CD4-positive, alpha-beta memory T cell (primary cell): ENCODE measurements around the gene GDI1. TPM values are rescaled to one million over a fixed set of nuclear protein-coding genes. Genes with fewer than 3 reads are reported as not detected.

Experiments used
- CTCF ChIA-PET: fragments of 350-600 bp; sonication (Branson Sonifier 250); formaldehyde crosslinking; loops from one replicate; lab custom pipeline; 2021; ENCODE audit warnings: inconsistent platforms; ENCODE audit not compliant: partially characterized antibody; lab: Charles Lee
- POLR2A ChIA-PET: fragments of 350-600 bp; sonication (Branson Sonifier 250); formaldehyde crosslinking; loops from one replicate; lab custom pipeline; 2021; ENCODE audit not compliant: partially characterized antibody; lab: Charles Lee
- DNase-seq, 5 donors: peaks; one replicate each; pipeline versions ENCODE4 v3.0.0 to v3.0.0-alpha.2; 2020 to 2022; ENCODE audit warnings: mixed read lengths in 1 of 5
- H3K27ac ChIP-seq: one replicate; pipeline ENCODE4 v1.7.0; 2013; ENCODE audit warnings: low read depth, low read length
- H3K27me3 ChIP-seq: 2 replicates; pipeline ENCODE4 v1.7.0; 2013; ENCODE audit warnings: mild to moderate bottlenecking, low read length, moderate library complexity; ENCODE audit not compliant: insufficient read depth
- H3K36me3 ChIP-seq: 2 replicates; pipeline ENCODE4 v1.7.0; 2013; ENCODE audit warnings: mild to moderate bottlenecking, low read length, moderate library complexity; ENCODE audit not compliant: insufficient read depth
- H3K4me1 ChIP-seq: 2 replicates; pipeline ENCODE4 v1.7.0; 2013; ENCODE audit warnings: mild to moderate bottlenecking, low read length, moderate library complexity; ENCODE audit not compliant: insufficient read depth
- H3K4me3 ChIP-seq, 2 donors: one replicate each; pipeline ENCODE4 v1.7.0; 2013; ENCODE audit warnings: low read length in 2 of 2, mild to moderate bottlenecking in 1 of 2
- H3K9me3 ChIP-seq, 2 donors: one replicate each; pipeline ENCODE4 v1.7.0; 2013; ENCODE audit warnings: low read length in 2 of 2, control low read depth in 1 of 2; ENCODE audit not compliant: control insufficient read depth in 1 of 2
- H3K27ac Mint-ChIP-seq, 7 donors: one replicate each; pipeline ENCODE4 v1.8.0; 2020 to 2021; ENCODE audit warnings: mixed read lengths in 7 of 7, mild to moderate bottlenecking in 6 of 7, inconsistent platforms in 3 of 7, moderate library complexity in 3 of 7
- H3K27me3 Mint-ChIP-seq, 2 donors: one replicate each; pipeline ENCODE4 v1.8.0; 2020 to 2021; ENCODE audit warnings: mixed read lengths in 2 of 2
- H3K36me3 Mint-ChIP-seq, 2 donors: one replicate each; pipeline ENCODE4 v1.8.0; 2020 to 2021; ENCODE audit warnings: mixed read lengths in 2 of 2, inconsistent platforms in 1 of 2, mild to moderate bottlenecking in 1 of 2
- H3K4me1 Mint-ChIP-seq, 4 donors: one replicate each; pipeline ENCODE4 v1.8.0; 2020 to 2021; ENCODE audit warnings: mixed read lengths in 4 of 4, mild to moderate bottlenecking in 1 of 4
- H3K4me3 Mint-ChIP-seq, 8 donors: one replicate each; pipeline ENCODE4 v1.8.0; 2020 to 2021; ENCODE audit warnings: mixed read lengths in 8 of 8, mild to moderate bottlenecking in 7 of 8, moderate library complexity in 6 of 8, inconsistent platforms in 3 of 8
- H3K9me3 Mint-ChIP-seq, 8 donors: one replicate each; pipeline ENCODE4 v1.8.0; 2020 to 2021; ENCODE audit warnings: mixed read lengths in 8 of 8, mild to moderate bottlenecking in 5 of 8, inconsistent platforms in 3 of 8, moderate library complexity in 1 of 8
- intact Hi-C: fragments of 100-400 bp; cut with micrococcal nuclease; formaldehyde crosslinking; loops from one replicate; pipeline ENCODE4 v1.15.1; 2023
- polyA plus RNA-seq, 2 donors: library from polyadenylated mRNA; unstranded; fragments of 300-500 nt; fragmentation: Illumina TruSeq; gene quantifications; one replicate each; pipeline ENCODE4 v1.2.3, GENCODE V29; 2021
- total RNA-seq, 2 experiments: library from RNA; stranded (reverse); gene quantifications; one replicate each; pipeline ENCODE4 v1.2.3, GENCODE V29; 2021

The GDI1 gene
- total and polyA plus RNA-seq, 4 experiments from 2014 or later, result 48.2 to 220 (median 138) TPM

- intact Hi-C loops, result no loop called here
- no peak overlapping the region for H3K27ac ChIP-seq
- Mint-ChIP-seq H3K27ac (peak overlapping the region in 1 of 7 donors; percentile 27), H3K36me3 (peaks cover 0 to 7% of the 10 kb centered on the region in 2 donors), H3K9me3 (no peaks in the 10 kb centered on the region), H3K4me1 (peaks cover 2 to 42% (median 11%) of the 10 kb centered on the region in 4 donors), H3K27me3 (no peaks in the 10 kb centered on the region), H3K4me3 (peak overlapping the region in 5 of 8 donors; percentile 12 to 73 (median 50))
- no peaks in the 10 kb centered on the region for H3K36me3 ChIP-seq
- H3K9me3 ChIP-seq, result no peaks in the 10 kb centered on the region
- POLR2A ChIA-PET, result interaction anchor here (1.0 to 8.9 kb wide), 7 partner anchors 26 to 690 kb away, joined by 3 to 111 read pairs (median 7); partner anchors contain the start of genes FAM3A, IDH3G, PLXNA3 and RPL10
- H3K4me1 ChIP-seq, result peaks cover 45% of the 10 kb centered on the region
- no peaks in the 10 kb centered on the region for H3K27me3 ChIP-seq
- H3K4me3 ChIP-seq, result no peak overlapping the region
- DNase-seq, result no peak
- CTCF ChIA-PET, result interaction anchor here (3.4 kb wide), 1 partner anchor 43 kb away, joined by 10 read pairs; no protein-coding TSS in a partner anchor
Measured at GRCh38 chrX:154484255-154485149, 47.5 kb downstream of the GDI1 start.

GRCh38 chrX:154485150-154486051, 48.4 kb downstream of the GDI1 start:
- H3K9me3 ChIP-seq, result no peaks in the 10 kb centered on the region
- ChIA-PET CTCF (interaction anchor here (3.4 kb wide), 1 partner anchor 42 kb away, joined by 10 read pairs; no protein-coding TSS in a partner anchor), POLR2A (interaction anchor here (0.6 to 8.9 kb wide), 17 partner anchors 9 to 514 kb away, joined by 3 to 111 read pairs (median 6); partner anchors contain the start of genes ATP6AP1, FAM3A, G6PD and HCFC1)
- peaks cover 44% of the 10 kb centered on the region for H3K4me1 ChIP-seq
- DNase-seq, result no peak
- Mint-ChIP-seq H3K27me3 (no peaks in the 10 kb centered on the region), H3K27ac (peak overlapping the region in 5 of 7 donors; percentile 9 to 77 (median 27)), H3K4me3 (peak overlapping the region; percentile 54 to 75 (median 68)), H3K4me1 (peaks cover 5 to 45% (median 13%) of the 10 kb centered on the region in 4 donors), H3K9me3 (no peaks in the 10 kb centered on the region), H3K36me3 (peaks cover 0 to 7% of the 10 kb centered on the region in 2 donors)
- peak overlapping the region; percentile 17 to 35 for H3K4me3 ChIP-seq
- intact Hi-C loops, result no loop called here
- no peaks in the 10 kb centered on the region for H3K27me3 ChIP-seq
- H3K27ac ChIP-seq, result peak overlapping the region; percentile 62
- no peaks in the 10 kb centered on the region for H3K36me3 ChIP-seq

GRCh38 chrX:154486052-154486395, 49.1 kb downstream of the GDI1 start:
- Mint-ChIP-seq H3K4me1 (peaks cover 5 to 45% (median 16%) of the 10 kb centered on the region in 4 donors), H3K27me3 (no peaks in the 10 kb centered on the region), H3K4me3 (peak overlapping the region in 3 of 8 donors; percentile 36 to 66 (median 47)), H3K9me3 (no peaks in the 10 kb centered on the region), H3K36me3 (peaks cover 0 to 8% of the 10 kb centered on the region in 2 donors), H3K27ac (no peak overlapping the region)
- H3K9me3 ChIP-seq, result no peaks in the 10 kb centered on the region
- peak; percentile 29 to 54 (median 35) for DNase-seq
- H3K4me3 ChIP-seq, result peak overlapping the region in 1 of 2 donors; percentile 47
- peaks cover 44% of the 10 kb centered on the region for H3K4me1 ChIP-seq
- peak overlapping the region; percentile 62 for H3K27ac ChIP-seq
- no peaks in the 10 kb centered on the region for H3K36me3 ChIP-seq
- CTCF ChIA-PET, result interaction anchor here (3.4 kb wide), 1 partner anchor 41 kb away, joined by 10 read pairs; no protein-coding TSS in a partner anchor
- intact Hi-C loops, result no loop called here
- H3K27me3 ChIP-seq, result no peaks in the 10 kb centered on the region
- POLR2A ChIA-PET, result interaction anchor here (1.0 to 8.9 kb wide), 16 partner anchors 9 to 515 kb away, joined by 3 to 111 read pairs (median 6); partner anchors contain the start of genes ATP6AP1, FAM3A, G6PD and HCFC1

GRCh38 chrX:154486396-154487207, 49.6 kb downstream of the GDI1 start, which contains the start of gene UBL4A:
UBL4A (minus strand) TSS chrX:154486615; CDS start chrX:154486584, 31 bp downstream.
- peaks cover 0 to 9% of the 10 kb centered on the region in 2 donors for H3K36me3 Mint-ChIP-seq
- peaks cover 44% of the 10 kb centered on the region for H3K4me1 ChIP-seq
- peak within 1 kb of the TSS; percentile 37 to 89 (median 81) for H3K27ac Mint-ChIP-seq

GRCh38 chrX:154487518-154488290, 50.8 kb downstream of the GDI1 start:
- POLR2A ChIA-PET, result interaction anchor here (0.5 to 8.9 kb wide), 7 partner anchors 13 to 517 kb away, joined by 3 to 111 read pairs (median 10); partner anchors contain the start of genes FAM3A, HCFC1, PLXNA3 and RPL10
- H3K4me3 ChIP-seq, result no peak overlapping the region
- H3K36me3 ChIP-seq, result no peaks in the 10 kb centered on the region
- H3K27ac Mint-ChIP-seq, result peak overlapping the region in 4 of 7 donors; percentile 44 to 83 (median 82)
- intact Hi-C loops, result no loop called here
- no peaks in the 10 kb centered on the region for H3K27me3 ChIP-seq
- no peak overlapping the region for H3K27ac ChIP-seq
- no peaks in the 10 kb centered on the region for H3K9me3 Mint-ChIP-seq
- peaks cover 44% of the 10 kb centered on the region for H3K4me1 ChIP-seq
- H3K36me3 Mint-ChIP-seq, result peaks cover 0 to 9% of the 10 kb centered on the region in 2 donors
- H3K27me3 Mint-ChIP-seq, result no peaks in the 10 kb centered on the region
- H3K9me3 ChIP-seq, result no peaks in the 10 kb centered on the region
- CTCF ChIA-PET, result interaction anchor here (1.0 to 3.4 kb wide), 2 partner anchors 11 to 40 kb away, joined by 4 to 10 read pairs; no protein-coding TSS in a partner anchor
- peaks cover 5 to 41% (median 16%) of the 10 kb centered on the region in 4 donors for H3K4me1 Mint-ChIP-seq
- H3K4me3 Mint-ChIP-seq, result peak overlapping the region; percentile 26 to 82 (median 77)
- no peak for DNase-seq

More at GRCh38 chrX:154486396-154487207, 49.6 kb downstream of the GDI1 start, which contains the start of gene UBL4A:
- no peaks in the 10 kb centered on the region for H3K27me3 Mint-ChIP-seq
- CTCF ChIA-PET, result interaction anchor here (1.0 to 3.4 kb wide), 2 partner anchors 10 to 41 kb away, joined by 4 to 10 read pairs; no protein-coding TSS in a partner anchor
- peak; percentile 43 to 59 (median 48) for DNase-seq
- peaks cover 5 to 45% (median 16%) of the 10 kb centered on the region in 4 donors for H3K4me1 Mint-ChIP-seq
- peak within 1 kb of the TSS; percentile 69 to 83 (median 79) for H3K4me3 Mint-ChIP-seq
- Histone ChIP-seq H3K27ac (peak within 1 kb of the TSS; percentile 62), H3K4me3 (peak within 1 kb of the TSS in 1 of 2 donors; percentile 47), H3K36me3 (no peaks in the 10 kb centered on the region), H3K9me3 (no peaks in the 10 kb centered on the region), H3K27me3 (no peaks in the 10 kb centered on the region)
- intact Hi-C loops, result no loop called here
- POLR2A ChIA-PET, result interaction anchor here (0.5 to 8.9 kb wide), 17 partner anchors 10 to 515 kb away, joined by 3 to 111 read pairs (median 6); partner anchors contain the start of genes ATP6AP1, FAM3A, G6PD and HCFC1
- no peaks in the 10 kb centered on the region for H3K9me3 Mint-ChIP-seq
